ENCODE measurements around the gene FAM83F.

Gene FAM83F

GRCh38 chr22:39995393-39996252, 869 bp downstream of the FAM83F start:
- no peak for DNase-seq

GRCh38 chr22:39996732-39997131, 2.0 kb downstream of the FAM83F start:
- DNase-seq = no peak

GRCh38 chr22:39997421-39997820, 2.7 kb downstream of the FAM83F start:
- no peak for DNase-seq

- DNase-seq = no peak
Observed at GRCh38 chr22:39997939-39998726, 3.4 kb downstream of the FAM83F start.

- DNase-seq = no peak
Observed at GRCh38 chr22:39999144-39999757, 4.5 kb downstream of the FAM83F start.

GRCh38 chr22:40000171-40000570, 5.4 kb downstream of the FAM83F start:
- DNase-seq = no peak

GRCh38 chr22:40001106-40001505, 6.4 kb downstream of the FAM83F start:
- DNase-seq = no peak

- no peak for DNase-seq
Observed at GRCh38 chr22:40001800-40002577, 7.2 kb downstream of the FAM83F start.

- no peak for DNase-seq
Observed at GRCh38 chr22:40002935-40003715, 8.4 kb downstream of the FAM83F start.

- no peak for DNase-seq
Observed at GRCh38 chr22:40004836-40005235, 10.1 kb downstream of the FAM83F start.

GRCh38 chr22:40006641-40007040, 11.9 kb downstream of the FAM83F start:
- no peak for DNase-seq

GRCh38 chr22:40007853-40008710, 13.3 kb downstream of the FAM83F start:
- DNase-seq = no peak

- no peak for DNase-seq
Observed at GRCh38 chr22:40008726-40009291, 14.1 kb downstream of the FAM83F start.

GRCh38 chr22:40009292-40009774, 14.6 kb downstream of the FAM83F start:
- DNase-seq = no peak

- DNase-seq = peak; percentile 46
Observed at GRCh38 chr22:40009951-40010671, 15.4 kb downstream of the FAM83F start.

GRCh38 chr22:40010746-40011145, 16.0 kb downstream of the FAM83F start:
- DNase-seq = no peak

- no peak for DNase-seq
Observed at GRCh38 chr22:40014667-40015248, 20.0 kb downstream of the FAM83F start.

- no peak for DNase-seq
Observed at GRCh38 chr22:40015358-40015976, 20.7 kb downstream of the FAM83F start.

- DNase-seq = no peak
Observed at GRCh38 chr22:40018051-40018450, 23.3 kb downstream of the FAM83F start.

Data from activated naive CD4-positive, alpha-beta T cell treated with anti-CD3 and anti-CD28 coated beads, Interleukin-2, amount 50 U/mL, for 16 hours (primary cell).